ENCODE data around the gene MACROD2. TPM values are rescaled to one million over a fixed set of nuclear protein-coding genes. Genes with fewer than 3 reads are reported as not detected.

MACROD2 gene
- total and polyA plus RNA-seq, 2 donors (not counting 1 experiment from before 2014, with no cell fraction given) = 5.3 to 6.7 TPM

DNA sequence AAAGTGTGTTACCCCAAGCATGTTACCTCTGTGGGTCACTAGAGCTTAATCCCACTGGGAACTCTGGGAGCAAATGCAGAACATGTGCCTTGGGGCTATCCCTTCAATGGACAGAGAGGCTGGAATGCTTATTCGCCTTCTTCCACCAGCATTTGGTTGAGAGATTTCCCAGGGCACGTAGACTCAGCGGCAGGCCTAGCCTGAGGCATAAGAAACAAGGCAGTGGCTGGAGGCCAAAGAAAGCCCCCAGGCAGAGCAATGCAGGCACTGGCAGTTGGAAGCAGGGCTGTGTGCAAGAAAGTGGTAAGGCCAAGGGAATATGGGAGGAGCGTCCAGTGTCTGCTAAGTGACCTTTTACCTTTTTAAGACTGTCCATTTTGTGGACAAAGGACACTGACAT is 456.1 kb downstream of the MACROD2 start:
- Mint-ChIP-seq H3K27ac (no peak overlapping the region), H3K9me3 (ENCODE audit: insufficient read depth) (no peaks in the 10 kb centered on the region), H3K4me3 (no peak overlapping the region), H3K4me1 (no peaks in the 10 kb centered on the region), H3K27me3 (no peaks in the 10 kb centered on the region)
- Histone ChIP-seq H3K36me3 (replicated peaks in 1 of 2; ENCODE audit: control extremely low read depth in 1 of 2, control insufficient read depth in 1 of 2, extremely low read depth in 1 of 2, insufficient read depth in 2 of 2, low read length in 1 of 2) (no peaks in the 10 kb centered on the region), H3K4me1 (ENCODE audit: control insufficient read depth in 2 of 2, insufficient read depth in 2 of 2, low read length in 2 of 2) (no peaks in the 10 kb centered on the region), H3K9me3 (ENCODE audit: control extremely low read depth in 1 of 3, control insufficient read depth in 2 of 3, insufficient read depth in 1 of 3, low read length in 2 of 3) (no peaks in the 10 kb centered on the region), H3K4me2 (replicated peaks; ENCODE audit: low read depth, low read length, poor library complexity, severe bottlenecking) (no peak overlapping the region), H3K4me3 (ENCODE audit: control extremely low read depth in 1 of 5, extremely low read depth in 1 of 5, insufficient read depth in 1 of 5, low read depth in 2 of 5, low read length in 4 of 5) (no peak overlapping the region), H3K9ac (ENCODE audit: low read length) (no peak overlapping the region), H3K27me3 (replicated peaks in 1 of 4; ENCODE audit: control extremely low read depth in 1 of 4, control insufficient read depth in 3 of 4, insufficient read depth in 4 of 4, low read length in 3 of 4) (no peaks in the 10 kb centered on the region), H2AFZ (ENCODE audit: insufficient read depth, low read depth, low read length, poor library complexity, severe bottlenecking) (no peak overlapping the region), H4K20me1 (ENCODE audit: control insufficient read depth, insufficient read depth, low read length, poor library complexity, severe bottlenecking) (no peaks in the 10 kb centered on the region), H3K79me2 (ENCODE audit: control insufficient read depth, insufficient read depth, low read length) (no peaks in the 10 kb centered on the region), H3K27ac (ENCODE audit: low read length in 2 of 2) (no peak overlapping the region)
- ATAC-seq (ENCODE audit: low read depth) (no peak), DNase-seq (no peak)
- intact Hi-C loops (cut with micrococcal nuclease) = no loop called here
- TF ChIP-seq, protein P1, sequence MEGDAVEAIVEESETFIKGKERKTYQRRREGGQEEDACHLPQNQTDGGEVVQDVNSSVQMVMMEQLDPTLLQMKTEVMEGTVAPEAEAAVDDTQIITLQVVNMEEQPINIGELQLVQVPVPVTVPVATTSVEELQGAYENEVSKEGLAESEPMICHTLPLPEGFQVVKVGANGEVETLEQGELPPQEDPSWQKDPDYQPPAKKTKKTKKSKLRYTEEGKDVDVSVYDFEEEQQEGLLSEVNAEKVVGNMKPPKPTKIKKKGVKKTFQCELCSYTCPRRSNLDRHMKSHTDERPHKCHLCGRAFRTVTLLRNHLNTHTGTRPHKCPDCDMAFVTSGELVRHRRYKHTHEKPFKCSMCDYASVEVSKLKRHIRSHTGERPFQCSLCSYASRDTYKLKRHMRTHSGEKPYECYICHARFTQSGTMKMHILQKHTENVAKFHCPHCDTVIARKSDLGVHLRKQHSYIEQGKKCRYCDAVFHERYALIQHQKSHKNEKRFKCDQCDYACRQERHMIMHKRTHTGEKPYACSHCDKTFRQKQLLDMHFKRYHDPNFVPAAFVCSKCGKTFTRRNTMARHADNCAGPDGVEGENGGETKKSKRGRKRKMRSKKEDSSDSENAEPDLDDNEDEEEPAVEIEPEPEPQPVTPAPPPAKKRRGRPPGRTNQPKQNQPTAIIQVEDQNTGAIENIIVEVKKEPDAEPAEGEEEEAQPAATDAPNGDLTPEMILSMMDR (IDR thresholded peaks at IDR 0.05) = no peak
- no peak for TF ChIP-seq EZH2 (IDR thresholded peaks at IDR 0.05; ENCODE audit: borderline replicate concordance, insufficient read depth, low read depth, low read length, poor library complexity, severe bottlenecking)
- WGBS (ENCODE audit: insufficient coverage) = 100% methylated on average over 4 of the region's 4 CpGs
- POLR2A ChIA-PET = no interaction called here
- CTCF ChIA-PET = no interaction called here

DNA sequence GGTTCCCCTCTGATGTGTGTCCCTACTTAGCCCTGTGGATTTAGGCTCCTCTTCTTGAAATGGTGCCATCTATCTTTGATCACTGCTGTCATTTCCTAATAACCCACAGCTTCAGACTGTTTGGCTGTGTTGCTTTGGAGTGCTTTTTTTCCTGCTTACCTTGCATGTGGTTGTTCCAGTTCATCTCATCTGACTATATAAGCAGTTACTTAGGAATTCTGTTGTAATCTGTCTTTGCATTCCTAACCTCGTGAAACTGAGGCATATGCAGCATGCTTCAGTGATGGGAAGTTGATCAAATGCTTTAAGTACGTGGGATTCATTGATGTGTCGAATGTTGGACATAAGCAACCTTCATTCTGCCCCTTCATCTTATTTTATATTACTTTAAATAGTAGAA is 457.9 kb downstream of the MACROD2 start:
- no peak for ATAC-seq (ENCODE audit: low read depth)
- H3K9ac ChIP-seq (ENCODE audit: low read length) = no peak overlapping the region
- Mint-ChIP-seq H3K4me1 (no peaks in the 10 kb centered on the region), H3K9me3 (ENCODE audit: insufficient read depth) (no peaks in the 10 kb centered on the region), H3K27ac (no peak overlapping the region), H3K27me3 (no peaks in the 10 kb centered on the region), H3K4me3 (no peak overlapping the region)
- no peaks in the 10 kb centered on the region for H3K27me3 ChIP-seq (replicated peaks in 1 of 4; ENCODE audit: control extremely low read depth in 1 of 4, control insufficient read depth in 3 of 4, insufficient read depth in 4 of 4, low read length in 3 of 4)
- ChIA-PET CTCF (no interaction called here), POLR2A (no interaction called here)
- no peaks in the 10 kb centered on the region for H3K79me2 ChIP-seq (ENCODE audit: control insufficient read depth, insufficient read depth, low read length)
- no peak for TF ChIP-seq EZH2 (IDR thresholded peaks at IDR 0.05; ENCODE audit: borderline replicate concordance, insufficient read depth, low read depth, low read length, poor library complexity, severe bottlenecking)
- TF ChIP-seq, protein P1 (IDR thresholded peaks at IDR 0.05) = no peak
- no peaks in the 10 kb centered on the region for H3K9me3 ChIP-seq (ENCODE audit: control extremely low read depth in 1 of 3, control insufficient read depth in 2 of 3, insufficient read depth in 1 of 3, low read length in 2 of 3)
- WGBS (ENCODE audit: insufficient coverage) = no CpG with 5 or more reads among the region's 3 CpGs
- H3K27ac ChIP-seq (ENCODE audit: low read length in 2 of 2) = no peak overlapping the region
- H2AFZ ChIP-seq (ENCODE audit: insufficient read depth, low read depth, low read length, poor library complexity, severe bottlenecking) = no peak overlapping the region
- no peak for DNase-seq
- H3K4me3 ChIP-seq (ENCODE audit: control extremely low read depth in 1 of 5, extremely low read depth in 1 of 5, insufficient read depth in 1 of 5, low read depth in 2 of 5, low read length in 4 of 5) = no peak overlapping the region
- H4K20me1 ChIP-seq (ENCODE audit: control insufficient read depth, insufficient read depth, low read length, poor library complexity, severe bottlenecking) = no peaks in the 10 kb centered on the region
- intact Hi-C loops (cut with micrococcal nuclease) = no loop called here
- no peaks in the 10 kb centered on the region for H3K36me3 ChIP-seq (replicated peaks in 1 of 2; ENCODE audit: control extremely low read depth in 1 of 2, control insufficient read depth in 1 of 2, extremely low read depth in 1 of 2, insufficient read depth in 2 of 2, low read length in 1 of 2)
- no peaks in the 10 kb centered on the region for H3K4me1 ChIP-seq (ENCODE audit: control insufficient read depth in 2 of 2, insufficient read depth in 2 of 2, low read length in 2 of 2)
- no peak overlapping the region for H3K4me2 ChIP-seq (replicated peaks; ENCODE audit: low read depth, low read length, poor library complexity, severe bottlenecking)
